Upper lobe of left lung (tissue), 6 donors: ENCODE results near the gene CRKL. TPM values are rescaled to one million over a fixed set of nuclear protein-coding genes. Genes with fewer than 3 reads are reported as not detected.
A peak's percentile ranks its signal among the peaks of the same experiment; 100 is the strongest.

Source experiments
- ATAC-seq, 2 donors: fragments of 200-7000 bp; cut with Tn5 transposase; one replicate each; pipeline ENCODE4 v1.9.1; 2022; ENCODE audit warnings: mild to moderate bottlenecking in 2 of 2, moderate library complexity in 2 of 2; ENCODE audit not compliant: low FRiP score in 2 of 2
- DNase-seq, 2 donors: peaks; one replicate each; pipeline ENCODE4 v3.0.0-alpha.2; 2019 to 2020
- H3K27ac ChIP-seq, 4 donors: fragments of 200-600 bp; sonication (generic); one replicate each; pipeline ENCODE4 v1.5.1; 2016 to 2019
- H3K27me3 ChIP-seq, 4 donors: fragments of 200-600 bp; sonication (generic); one replicate each; pipeline ENCODE4 v1.5.1; 2017 to 2019
- H3K36me3 ChIP-seq, 4 donors: fragments of 200-600 bp; sonication (generic); one replicate each; pipeline ENCODE4 v1.5.1; 2016 to 2019
- H3K4me1 ChIP-seq, 4 donors: fragments of 200-600 bp; sonication (generic); one replicate each; pipeline ENCODE4 v1.5.1; 2018 to 2019
- H3K4me3 ChIP-seq, 4 donors: fragments of 200-600 bp; sonication (generic); one replicate each; pipeline ENCODE4 v1.5.1; 2017 to 2019; ENCODE audit warnings: mild to moderate bottlenecking in 2 of 4, moderate library complexity in 1 of 4
- H3K9me3 ChIP-seq, 4 donors: fragments of 200-600 bp; sonication (generic); one replicate each; pipeline ENCODE4 v1.5.1; 2018 to 2019
- CTCF ChIP-seq, 6 experiments: fragments of 450-650 bp in 4 of 6; fragments of 200-600 bp in 2 of 6; sonication (generic) in 2 of 6; IDR thresholded peaks; one replicate each; pipeline ENCODE4 v1.5.1; 2016 to 2019; ENCODE audit warnings: antibody characterized with exemption in 6 of 6
- EP300 ChIP-seq, 4 donors: sonication (generic); formaldehyde crosslinking; IDR thresholded peaks; one replicate each; pipeline ENCODE4 v1.5.1; 2017; ENCODE audit warnings: antibody characterized with exemption in 4 of 4, control low read depth in 2 of 4
- POLR2A ChIP-seq, 4 donors: fragments of 450-650 bp; IDR thresholded peaks; one replicate each; pipeline ENCODE4 v1.5.1; 2016 to 2017; ENCODE audit warnings: antibody characterized with exemption in 4 of 4, mild to moderate bottlenecking in 2 of 4
- POLR2AphosphoS5 ChIP-seq, 2 donors: sonication (generic); formaldehyde crosslinking; IDR thresholded peaks; one replicate each; pipeline ENCODE4 v1.5.1; 2017; ENCODE audit warnings: antibody characterized with exemption in 2 of 2
- WGBS, 2 donors: methylation state at CpG; one replicate each; pipeline ENCODE4 v1.1.5; 2017 to 2018; 5-methylcytosine and 5-hydroxymethylcytosine counted together
- total RNA-seq, 6 donors: library from RNA; depleted of rRNA in 4 of 6; stranded (reverse); fragments of >200 nt in 4 of 6; gene quantifications; one replicate each; pipeline versions ENCODE4 v1.1.0 to v1.2.1, GENCODE V29; 2016 to 2021
- donor health status: DM: no; HTN: no; CAD: no; lungs with moderate emphysema.
- donor health status: DM: no; HTN: yes; CAD: no; lungs with severe emphysema.

Gene CRKL
- total RNA-seq, 6 donors from 2014 or later: 35.6 to 65.4 (median 53.4) TPM

GRCh38 chr22:20953342-20953608 is 36.1 kb downstream of the CRKL start:
- DNase-seq: no peak
- Histone ChIP-seq H3K36me3 (peaks cover 14 to 48% (median 35%) of the 10 kb centered on the region in 4 donors), H3K27me3 (no peaks in the 10 kb centered on the region), H3K4me1 (peaks cover 10 to 31% (median 20%) of the 10 kb centered on the region in 4 donors), H3K27ac (no peak overlapping the region), H3K4me3 (no peak overlapping the region), H3K9me3 (no peaks in the 10 kb centered on the region)
- 74 to 75% methylated on average over 3 of the region's 3 CpGs for WGBS, 2 donors
- TF ChIP-seq CTCF (IDR thresholded peaks at IDR 0.05): no peak
- no peak for TF ChIP-seq POLR2AphosphoS5 (IDR thresholded peaks at IDR 0.05)
- TF ChIP-seq POLR2A (IDR thresholded peaks at IDR 0.05): no peak
- no peak for TF ChIP-seq EP300 (IDR thresholded peaks at IDR 0.05)
- no peak for ATAC-seq

- no peak overlapping the region for H3K4me3 ChIP-seq
- WGBS, 2 donors: 89 to 92% methylated on average over 8 of the region's 8 CpGs
- peak in 1 of 2 donors; percentile 36 for DNase-seq
- peaks cover 13 to 31% (median 21%) of the 10 kb centered on the region in 4 donors for H3K4me1 ChIP-seq
- no peaks in the 10 kb centered on the region for H3K27me3 ChIP-seq
- H3K9me3 ChIP-seq: no peaks in the 10 kb centered on the region
- no peak for ATAC-seq
- H3K27ac ChIP-seq: no peak overlapping the region
- peaks cover 14 to 48% (median 35%) of the 10 kb centered on the region in 4 donors for H3K36me3 ChIP-seq
- TF ChIP-seq CTCF (IDR thresholded peaks at IDR 0.05) (no peak), POLR2A (IDR thresholded peaks at IDR 0.05) (no peak), EP300 (IDR thresholded peaks at IDR 0.05) (no peak), POLR2AphosphoS5 (IDR thresholded peaks at IDR 0.05) (no peak)
These were observed 36.7 kb downstream of the CRKL start for GRCh38 chr22:20953668-20954500.

- Histone ChIP-seq H3K36me3 (peaks cover 7 to 34% (median 27%) of the 10 kb centered on the region in 4 donors), H3K27me3 (no peaks in the 10 kb centered on the region), H3K9me3 (no peaks in the 10 kb centered on the region), H3K27ac (no peak overlapping the region), H3K4me1 (peaks cover 13 to 31% (median 21%) of the 10 kb centered on the region in 4 donors), H3K4me3 (no peak overlapping the region)
- no peak for DNase-seq
- ATAC-seq: no peak
- WGBS, 2 donors: 81 to 83% methylated on average over 7 of the region's 7 CpGs
- TF ChIP-seq POLR2A (IDR thresholded peaks at IDR 0.05) (no peak), EP300 (IDR thresholded peaks at IDR 0.05) (no peak), CTCF (IDR thresholded peaks at IDR 0.05) (no peak), POLR2AphosphoS5 (IDR thresholded peaks at IDR 0.05) (no peak)
These were observed 38.3 kb downstream of the CRKL start for GRCh38 chr22:20955548-20955947.

GRCh38 chr22:20956258-20957101 is 39.3 kb downstream of the CRKL start:
- WGBS, 2 donors: 42 to 61% methylated on average over 10 to 15 of the region's 27 CpGs
- peak; percentile 43 to 52 for DNase-seq

More at GRCh38 chr22:20956258-20957101, 39.3 kb downstream of the CRKL start:
- Histone ChIP-seq H3K4me3 (peak overlapping the region; percentile 49 to 80 (median 75)), H3K9me3 (no peaks in the 10 kb centered on the region), H3K36me3 (peaks cover 1 to 25% (median 17%) of the 10 kb centered on the region in 4 donors), H3K4me1 (peaks cover 13 to 29% (median 21%) of the 10 kb centered on the region in 4 donors), H3K27ac (peak overlapping the region in 3 of 4 donors; percentile 63 to 88 (median 80)), H3K27me3 (no peaks in the 10 kb centered on the region)
- peak; percentile 10 to 16 for ATAC-seq
- TF ChIP-seq POLR2AphosphoS5 (IDR thresholded peaks at IDR 0.05): no peak
- no peak for TF ChIP-seq EP300 (IDR thresholded peaks at IDR 0.05)
- TF ChIP-seq POLR2A (IDR thresholded peaks at IDR 0.05): no peak
- TF ChIP-seq CTCF (IDR thresholded peaks at IDR 0.05): no peak
